Jurkat, Clone E6-1 (cell line): Measurements from ENCODE around the gene MMD.
A peak's percentile ranks its signal among the peaks of the same experiment; 100 is the strongest.
"Not testable (repeated sequence)": the region's sequence is repeated elsewhere in the genome, so short reads cannot be mapped to it uniquely, and the experiment has no call there.

Experiments used
- DNase-seq: peaks from one replicate; pipeline ENCODE4 v3.0.0-alpha.2; 2011; ENCODE audit warnings: low read depth, low spot score
- H3K4me3 ChIP-seq: 2 replicates; pipeline ENCODE4 v1.5.1; 2011; ENCODE audit warnings: mild to moderate bottlenecking, low read length, control low read depth, moderate library complexity

MMD gene

GRCh38 chr17:55426851-55427586 lies 5.4 kb upstream of the MMD start:
- DNase-seq: no peak

GRCh38 chr17:55424893-55425540 lies 3.4 kb upstream of the MMD start:
- DNase-seq: no peak
- H3K4me3 ChIP-seq: no peak overlapping the region

More at GRCh38 chr17:55426851-55427586, 5.4 kb upstream of the MMD start:
- no peak overlapping the region for H3K4me3 ChIP-seq

GRCh38 chr17:55423535-55423934 lies 1.9 kb upstream of the MMD start:
- no peak overlapping the region for H3K4me3 ChIP-seq
- DNase-seq: no peak

- DNase-seq, H3K4me3 ChIP-seq: not testable (repeated sequence)
These were observed 1.2 kb upstream of the MMD start for GRCh38 chr17:55422828-55423164.

GRCh38 chr17:55420776-55421178 lies 858 bp downstream of the MMD start:
- H3K4me3 ChIP-seq: peak overlapping the region; percentile 97
- DNase-seq: no peak

GRCh38 chr17:55420067-55420775 lies 1.4 kb downstream of the MMD start:
- no peak for DNase-seq
- peak overlapping the region; percentile 97 for H3K4me3 ChIP-seq

- H3K4me3 ChIP-seq: no peak overlapping the region
These were observed 3.0 kb downstream of the MMD start for GRCh38 chr17:55418369-55419268.

GRCh38 chr17:55417411-55418268 lies 4.0 kb downstream of the MMD start:
- no peak overlapping the region for H3K4me3 ChIP-seq
- no peak for DNase-seq

More at GRCh38 chr17:55418369-55419268, 3.0 kb downstream of the MMD start:
- no peak for DNase-seq

GRCh38 chr17:55416470-55417052 lies 5.1 kb downstream of the MMD start:
- DNase-seq: no peak

GRCh38 chr17:55416000-55416399 lies 5.6 kb downstream of the MMD start:
- no peak overlapping the region for H3K4me3 ChIP-seq
- DNase-seq: no peak

More at GRCh38 chr17:55416470-55417052, 5.1 kb downstream of the MMD start:
- H3K4me3 ChIP-seq: no peak overlapping the region

GRCh38 chr17:55414983-55415382 lies 6.7 kb downstream of the MMD start:
- no peak overlapping the region for H3K4me3 ChIP-seq
- DNase-seq: no peak

GRCh38 chr17:55413825-55414489 lies 7.7 kb downstream of the MMD start:
- DNase-seq: peak; percentile 38
- no peak overlapping the region for H3K4me3 ChIP-seq

- H3K4me3 ChIP-seq: no peak overlapping the region
- no peak for DNase-seq
These were observed 10.2 kb downstream of the MMD start for GRCh38 chr17:55411463-55411855.

GRCh38 chr17:55410722-55411462 lies 10.7 kb downstream of the MMD start:
- no peak for DNase-seq
- H3K4me3 ChIP-seq: no peak overlapping the region

- H3K4me3 ChIP-seq: no peak overlapping the region
- DNase-seq: no peak
These were observed 12.4 kb downstream of the MMD start for GRCh38 chr17:55409030-55409800.
